ENCODE results near the gene TSC22D3. TPM values are rescaled to one million over a fixed set of nuclear protein-coding genes. Genes with fewer than 3 reads are reported as not detected.
A peak's percentile ranks its signal among the peaks of the same experiment; 100 is the strongest.

TSC22D3 gene
- total and polyA plus RNA-seq, 2 experiments from 2014 or later, result 35.9 to 49.0 TPM

DNA sequence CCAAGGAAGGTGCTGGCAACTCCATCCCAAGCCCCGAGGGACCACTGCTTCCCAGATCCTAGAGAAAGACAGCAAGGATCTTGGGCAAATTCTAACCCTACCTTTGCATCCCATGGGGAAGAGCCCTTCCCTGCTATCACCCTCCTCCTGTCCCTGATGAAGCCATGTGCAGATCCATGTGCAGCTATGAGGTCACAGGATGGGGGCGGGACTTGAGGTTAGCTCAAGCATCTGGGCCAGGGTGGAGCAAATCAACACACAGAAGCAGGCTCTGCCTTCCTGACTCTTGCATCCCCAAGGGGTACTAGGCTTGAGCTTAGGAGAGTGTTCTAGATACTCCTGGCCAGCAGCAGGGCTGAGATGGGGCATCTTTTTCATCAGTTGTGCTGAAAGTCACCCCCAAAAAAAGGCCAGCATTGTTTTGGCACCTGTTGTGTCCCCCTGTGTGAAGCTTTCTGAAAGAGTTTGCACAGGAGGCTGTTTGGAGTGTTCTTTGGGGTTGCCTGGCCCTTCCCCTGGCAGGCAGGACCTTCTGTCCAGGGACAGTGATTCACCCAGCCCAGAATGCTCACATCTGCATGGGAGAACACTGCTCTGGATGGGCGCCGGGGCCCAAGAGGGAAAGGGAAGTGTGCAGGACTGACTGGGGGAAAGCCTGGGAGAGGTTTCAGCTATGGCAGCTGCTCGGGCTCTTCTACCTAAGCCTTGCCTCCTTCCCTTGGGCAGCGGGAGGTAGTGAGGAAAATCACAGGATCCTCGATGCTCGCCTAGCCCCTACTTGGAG lies 96.4 kb downstream of the TSC22D3 start:
- peak; percentile 80 for DNase-seq
- Histone ChIP-seq H3K9ac (peak overlapping the region; percentile 48; the same call in 1 of the 2 replicates), H3K9me2 (ENCODE audit: insufficient read depth) (no peaks in the 10 kb centered on the region), H3K4me1 (ENCODE audit: insufficient read depth) (peaks cover 25% of the 10 kb centered on the region), H4K20me1 (ENCODE audit: insufficient read depth) (no peaks in the 10 kb centered on the region), H3K4me2 (ENCODE audit: unreplicated experiment) (no peak overlapping the region), H3K4me3 (no peak overlapping the region), H3K27ac (peak overlapping the region; percentile 57), H2AFZ (no peak overlapping the region), H3F3A (ENCODE audit: insufficient read depth) (0 out of 2 replicates have a peak, but pooled peaks cover 9% of the 10 kb centered on the region), H3K79me2 (ENCODE audit: insufficient read depth) (no peaks in the 10 kb centered on the region), H3K36me3 (ENCODE audit: low read depth) (no peaks in the 10 kb centered on the region), H3K27me3 (replicated peaks; ENCODE audit: insufficient read depth) (no peaks in the 10 kb centered on the region), H3K9me3 (ENCODE audit: low read depth) (no peaks in the 10 kb centered on the region)
- WGBS, 2 experiments (ENCODE audit: low coverage in 1 of 2, low lambda C conversion rate in 2 of 2, missing lambda C conversion rate in 2 of 2), result 15 to 27% methylated on average over 4 to 7 of the region's 8 CpGs
- TF ChIP-seq EZH2 (IDR thresholded peaks at IDR 0.05; ENCODE audit: insufficient read depth, poor library complexity, severe bottlenecking) (no peak), EZH2phosphoT487 (IDR thresholded peaks at IDR 0.05; ENCODE audit: insufficient read depth, low read depth) (no peak)
- in situ Hi-C loops (cut with MboI), result no loop called here

DNA sequence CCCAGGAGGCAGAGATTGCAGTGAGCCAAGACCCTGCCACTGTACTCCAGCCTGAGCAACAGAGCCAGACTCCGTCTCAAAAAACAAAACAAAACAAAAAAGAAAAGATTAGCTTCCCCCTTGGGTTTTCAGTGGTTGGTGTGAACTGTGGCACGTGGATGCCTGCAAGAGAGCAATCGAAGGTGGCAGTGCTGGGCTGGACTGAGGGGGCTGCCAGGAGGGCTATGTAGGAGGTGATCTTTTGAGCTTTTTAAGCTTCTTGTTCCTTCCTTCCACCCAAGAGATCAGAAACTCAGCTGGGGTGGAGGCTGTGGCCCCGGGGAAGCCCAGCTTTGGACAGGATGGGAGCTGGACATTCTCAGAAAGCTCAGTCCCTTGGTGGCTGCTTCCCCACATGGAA lies 97.7 kb downstream of the TSC22D3 start:
- DNase-seq, result no peak
- no peaks in the 10 kb centered on the region for H3K9me3 ChIP-seq (ENCODE audit: low read depth)
- in situ Hi-C loops (cut with MboI), result no loop called here
- TF ChIP-seq EZH2 (IDR thresholded peaks at IDR 0.05; ENCODE audit: insufficient read depth, poor library complexity, severe bottlenecking) (no peak), EZH2phosphoT487 (IDR thresholded peaks at IDR 0.05; ENCODE audit: insufficient read depth, low read depth) (no peak)
- peak overlapping the region; percentile 96; the same call in 1 of the 2 replicates for H3K27ac ChIP-seq
- no peaks in the 10 kb centered on the region for H3K36me3 ChIP-seq (ENCODE audit: low read depth)
- no peak overlapping the region for H2AFZ ChIP-seq
- H3K9ac ChIP-seq, result peak overlapping the region; percentile 90; the same call in 1 of the 2 replicates
- H3K4me2 ChIP-seq (ENCODE audit: unreplicated experiment), result no peak overlapping the region
- 0 out of 2 replicates have a peak, but pooled peaks cover 9% of the 10 kb centered on the region for H3F3A ChIP-seq (ENCODE audit: insufficient read depth)
- no peak overlapping the region for H3K4me3 ChIP-seq
- H3K9me2 ChIP-seq (ENCODE audit: insufficient read depth), result no peaks in the 10 kb centered on the region
- no peaks in the 10 kb centered on the region for H3K79me2 ChIP-seq (ENCODE audit: insufficient read depth)
- H4K20me1 ChIP-seq (ENCODE audit: insufficient read depth), result no peaks in the 10 kb centered on the region
- 58 to 59% methylated on average over 3 to 4 of the region's 4 CpGs for whole genome bisulfite sequencing, 2 experiments (ENCODE audit: low coverage in 1 of 2, low lambda C conversion rate in 2 of 2, missing lambda C conversion rate in 2 of 2)
- peaks cover 35% of the 10 kb centered on the region for H3K4me1 ChIP-seq (ENCODE audit: insufficient read depth)
- H3K27me3 ChIP-seq (replicated peaks; ENCODE audit: insufficient read depth), result no peaks in the 10 kb centered on the region

DNA sequence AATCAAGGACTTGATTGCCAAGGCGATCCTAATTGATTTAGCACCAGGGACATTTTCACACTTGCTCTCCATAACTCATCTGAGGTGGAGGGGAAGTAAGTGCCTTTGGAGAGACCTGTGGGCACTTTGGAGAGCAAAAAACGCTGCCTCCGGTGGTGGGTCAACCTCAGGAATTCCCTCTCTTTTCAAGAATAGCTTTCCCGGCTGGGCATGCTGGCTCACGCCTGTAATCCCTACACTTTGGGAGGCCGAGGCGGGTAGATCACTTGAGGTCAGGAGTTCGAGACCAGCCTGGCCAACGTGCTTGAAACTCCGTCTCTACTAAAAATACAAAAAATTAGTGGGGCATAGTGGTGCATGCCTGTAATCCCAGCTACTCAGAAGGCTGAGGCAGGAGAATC lies 98.1 kb downstream of the TSC22D3 start:
- no peaks in the 10 kb centered on the region for H3K27me3 ChIP-seq (replicated peaks; ENCODE audit: insufficient read depth)
- peak overlapping the region; percentile 76 for H3K4me3 ChIP-seq
- DNase-seq, result peak; percentile 20
- H3K9ac ChIP-seq, result peak overlapping the region; percentile 90
- H3K9me3 ChIP-seq (ENCODE audit: low read depth), result no peaks in the 10 kb centered on the region
- no peaks in the 10 kb centered on the region for H3K36me3 ChIP-seq (ENCODE audit: low read depth)
- peak overlapping the region; percentile 73 for H3K4me2 ChIP-seq (ENCODE audit: unreplicated experiment)
- H3K79me2 ChIP-seq (ENCODE audit: insufficient read depth), result no peaks in the 10 kb centered on the region
- peak overlapping the region; percentile 96 for H3K27ac ChIP-seq
- peak overlapping the region; percentile 69 for H2AFZ ChIP-seq
- TF ChIP-seq EZH2 (IDR thresholded peaks at IDR 0.05; ENCODE audit: insufficient read depth, poor library complexity, severe bottlenecking) (no peak), EZH2phosphoT487 (IDR thresholded peaks at IDR 0.05; ENCODE audit: insufficient read depth, low read depth) (no peak)
- H3F3A ChIP-seq (ENCODE audit: insufficient read depth), result 0 out of 2 replicates have a peak, but pooled peaks cover 9% of the 10 kb centered on the region
- no peaks in the 10 kb centered on the region for H3K9me2 ChIP-seq (ENCODE audit: insufficient read depth)
- H3K4me1 ChIP-seq (ENCODE audit: insufficient read depth), result peaks cover 35% of the 10 kb centered on the region
- 15 to 18% methylated on average over 10 of the region's 10 CpGs for WGBS, 2 experiments (ENCODE audit: low coverage in 1 of 2, low lambda C conversion rate in 2 of 2, missing lambda C conversion rate in 2 of 2)
- in situ Hi-C loops (cut with MboI), result no loop called here
- no peaks in the 10 kb centered on the region for H4K20me1 ChIP-seq (ENCODE audit: insufficient read depth)

DNA sequence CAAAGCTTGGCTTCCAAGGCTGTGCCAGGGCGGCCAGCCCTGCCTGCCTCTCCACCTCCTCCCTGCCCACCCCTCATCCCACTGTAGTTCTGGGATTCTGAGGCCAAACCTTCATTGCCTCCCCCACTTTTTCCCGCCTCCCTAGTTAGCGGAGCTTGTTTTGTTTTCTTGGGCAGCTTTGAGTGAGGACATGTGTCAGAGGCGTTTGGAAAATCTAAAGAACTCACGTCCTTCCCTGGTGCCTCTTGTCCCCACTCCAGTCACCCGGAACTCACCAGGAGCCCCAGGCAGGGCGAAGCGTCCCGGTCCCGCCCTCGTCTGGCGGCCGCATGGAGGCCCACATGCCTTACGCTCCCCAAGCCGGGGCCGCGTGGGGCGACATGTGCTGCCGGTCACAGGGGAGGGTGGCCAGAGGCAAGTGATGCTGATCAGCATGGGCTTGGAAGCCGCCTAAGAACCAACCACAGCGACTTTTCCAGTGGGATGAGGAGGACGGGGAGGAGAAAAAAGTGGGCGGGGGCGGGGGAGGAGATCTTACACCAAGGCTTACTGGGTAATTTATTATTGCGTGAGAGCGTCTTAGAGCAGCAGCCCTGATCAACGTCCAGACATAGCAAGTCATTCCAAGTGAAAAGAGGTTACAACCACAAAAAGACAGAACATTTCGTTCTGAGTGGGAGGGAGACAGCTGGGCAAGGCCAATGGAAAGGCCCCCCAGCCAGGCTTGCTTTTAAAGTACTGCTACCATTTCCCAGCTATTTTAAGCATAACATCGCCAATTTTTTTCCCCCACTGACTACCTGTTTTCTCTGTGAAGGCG lies 98.8 kb downstream of the TSC22D3 start:
- H3K4me3 ChIP-seq, result peak overlapping the region; percentile 76
- H2AFZ ChIP-seq, result peak overlapping the region; percentile 69
- no peaks in the 10 kb centered on the region for H3K27me3 ChIP-seq (replicated peaks; ENCODE audit: insufficient read depth)
- H3K27ac ChIP-seq, result peak overlapping the region; percentile 96
- no peaks in the 10 kb centered on the region for H3K79me2 ChIP-seq (ENCODE audit: insufficient read depth)
- no peaks in the 10 kb centered on the region for H3K9me3 ChIP-seq (ENCODE audit: low read depth)
- peak overlapping the region; percentile 90 for H3K4me2 ChIP-seq (ENCODE audit: unreplicated experiment)
- H4K20me1 ChIP-seq (ENCODE audit: insufficient read depth), result no peaks in the 10 kb centered on the region
- in situ Hi-C loops (cut with MboI), result no loop called here
- no peak for TF ChIP-seq EZH2phosphoT487 (IDR thresholded peaks at IDR 0.05; ENCODE audit: insufficient read depth, low read depth)
- no peaks in the 10 kb centered on the region for H3K36me3 ChIP-seq (ENCODE audit: low read depth)
- peak overlapping the region; percentile 90 for H3K9ac ChIP-seq
- peaks cover 35% of the 10 kb centered on the region for H3K4me1 ChIP-seq (ENCODE audit: insufficient read depth)
- DNase-seq, result peak; percentile 90
- H3K9me2 ChIP-seq (ENCODE audit: insufficient read depth), result no peaks in the 10 kb centered on the region
- H3F3A ChIP-seq (ENCODE audit: insufficient read depth), result 0 out of 2 replicates have a peak, but pooled peaks cover 9% of the 10 kb centered on the region
- 1% methylated on average over 18 to 30 of the region's 30 CpGs for whole genome bisulfite sequencing, 2 experiments (ENCODE audit: low coverage in 1 of 2, low lambda C conversion rate in 2 of 2, missing lambda C conversion rate in 2 of 2)
